ENCODE data around the gene ADAMTSL1. TPM values are rescaled to one million over a fixed set of nuclear protein-coding genes. Genes with fewer than 3 reads are reported as not detected.

The ADAMTSL1 gene
- total RNA-seq, 1 experiment from 2014 or later, result 1.2 TPM

GRCh38 chr9:18705796-18706392 is 231.9 kb downstream of the ADAMTSL1 start:
- no peak overlapping the region for H3K4me2 ChIP-seq (ENCODE audit: insufficient read depth, insufficient read length, low read length)

More at GRCh38 chr9:18705796-18706392, 231.9 kb downstream of the ADAMTSL1 start:
- no peaks in the 10 kb centered on the region for H3K4me1 ChIP-seq (ENCODE audit: insufficient read depth, low read length)
- H2BK20ac ChIP-seq (ENCODE audit: low read depth, low read length, poor library complexity, severe bottlenecking), result no peak overlapping the region
- no peaks in the 10 kb centered on the region for H3K79me2 ChIP-seq (ENCODE audit: insufficient read depth, low read length)
- H3K4me1 Mint-ChIP-seq, result peaks cover 4 to 8% of the 10 kb centered on the region in 2 experiments
- no peak overlapping the region for H3K14ac ChIP-seq (ENCODE audit: insufficient read depth, low read length)
- H4K5ac ChIP-seq (ENCODE audit: insufficient read length, low read depth, low read length), result no peak overlapping the region
- no peak overlapping the region for H4K8ac ChIP-seq (replicated peaks; ENCODE audit: insufficient read length, low read depth, low read length)
- H3K9ac ChIP-seq (ENCODE audit: extremely low read depth, insufficient read length, low read length), result no peak overlapping the region
- no peak overlapping the region for H2BK12ac ChIP-seq (ENCODE audit: insufficient read length, low read depth, low read length)
- no peak overlapping the region for H3K56ac ChIP-seq (ENCODE audit: insufficient read length, low read depth, low read length)
- no peak overlapping the region for H2BK15ac ChIP-seq (ENCODE audit: low read depth, low read length)
- peaks cover 9 to 18% (median 13%) of the 10 kb centered on the region in 3 experiments for H3K36me3 Mint-ChIP-seq (ENCODE audit: insufficient read depth in 1 of 3, low read depth in 3 of 3)
- H3K9me3 Mint-ChIP-seq, result peaks cover 10 to 14% of the 10 kb centered on the region in 2 experiments
- no peak overlapping the region for H2AFZ ChIP-seq (ENCODE audit: low read length)
- H3K27me3 Mint-ChIP-seq (ENCODE audit: low read depth), result no peaks in the 10 kb centered on the region
- H2BK120ac ChIP-seq (ENCODE audit: low read depth, low read length, poor library complexity, severe bottlenecking), result no peak overlapping the region
- no peaks in the 10 kb centered on the region for H3K79me1 ChIP-seq (ENCODE audit: insufficient read depth, low read depth, low read length, poor library complexity, severe bottlenecking)
- WGBS (ENCODE audit: extremely low coverage, insufficient read length, low lambda C conversion rate), result no CpG with 5 or more reads among the region's 4 CpGs
- H2BK5ac ChIP-seq (ENCODE audit: insufficient read length, low read length), result no peak overlapping the region
- H3K27ac Mint-ChIP-seq, result no peak overlapping the region
- H3K23me2 ChIP-seq (ENCODE audit: insufficient read length, low read depth, low read length, poor library complexity, severe bottlenecking), result no peaks in the 10 kb centered on the region
- no peak overlapping the region for H3K23ac ChIP-seq (ENCODE audit: insufficient read length, low read depth, low read length)
- no peak overlapping the region for H3K18ac ChIP-seq (ENCODE audit: insufficient read length, low read depth, low read length)
- DNase-seq, result no peak
- no peak overlapping the region for H3K4ac ChIP-seq (ENCODE audit: low read depth, low read length)
- H2AK5ac ChIP-seq (ENCODE audit: insufficient read length, low read length), result no peak overlapping the region
- H3K9me3 ChIP-seq (ENCODE audit: control insufficient read depth, low read depth, low read length), result no peaks in the 10 kb centered on the region
- no peak overlapping the region for H3K27ac ChIP-seq (ENCODE audit: insufficient read length, low read depth, low read length)
- H3K27me3 ChIP-seq (ENCODE audit: insufficient read depth, low read length), result no peaks in the 10 kb centered on the region
- H3K4me3 Mint-ChIP-seq, result no peak overlapping the region
- TF ChIP-seq CTCF (conservative IDR thresholded peaks at IDR 0.05), result no peak
- H4K91ac ChIP-seq (ENCODE audit: insufficient read length, low read depth, low read length), result no peak overlapping the region
- H4K20me1 ChIP-seq (ENCODE audit: control insufficient read depth, insufficient read depth, insufficient read length), result no peaks in the 10 kb centered on the region
- no peak overlapping the region for H3T11ph ChIP-seq (ENCODE audit: low read length)

All from H9 (cell line).